IMR-90 (cell line): ENCODE results near the gene MAGI1. TPM values are rescaled to one million over a fixed set of nuclear protein-coding genes. Genes with fewer than 3 reads are reported as not detected.
A peak's percentile ranks its signal among the peaks of the same experiment; 100 is the strongest.

Experiments
- ATAC-seq: fragments of 200-7000 bp; cut with Tn5 transposase; 2 replicates; pipeline ENCODE4 v1.9.1; 2020; ENCODE audit warnings: low read depth, mild to moderate bottlenecking, moderate library complexity
- BruUV-seq: library from RNA; stranded (reverse); fragments of 400-500 nt; replicated peaks from 2 replicates; lab custom pipeline; 2021; lab: Mats Ljungman, UMichigan
- CTCF ChIA-PET: fragments of 300-600 bp; formaldehyde crosslinking; extraction: SDS; loops from one replicate; lab custom pipeline; 2021; ENCODE audit warnings: antibody characterized with exemption; lab: Yijun Ruan, JAX
- POLR2A ChIA-PET: fragments of 300-600 bp; sonication (Branson Sonifier 250); formaldehyde crosslinking; loops from one replicate; lab custom pipeline; 2022; ENCODE audit warnings: antibody characterized with exemption; ENCODE audit not compliant: unreplicated experiment; lab: Charles Lee
- DNase-seq: peaks from one replicate; pipeline ENCODE4 v3.0.0; 2013
- H2AFZ ChIP-seq: replicated peaks from 2 replicates; pipeline ENCODE3; 2013; ENCODE audit warnings: low read length, mild to moderate bottlenecking; ENCODE audit not compliant: poor library complexity
- H2AK5ac ChIP-seq: 2 replicates; pipeline ENCODE4 v1.6.1; 2013; ENCODE audit warnings: low read depth, low read length, inconsistent platforms
- H2AK9ac ChIP-seq: replicated peaks from 2 replicates; pipeline ENCODE3; 2013; ENCODE audit warnings: mild to moderate bottlenecking, low read depth, low read length, moderate library complexity; ENCODE audit not compliant: poor library complexity
- H2BK120ac ChIP-seq: 2 replicates; pipeline ENCODE4 v1.6.1; 2013; ENCODE audit warnings: low read depth, low read length, inconsistent platforms
- H2BK15ac ChIP-seq: 3 replicates; pipeline ENCODE4 v1.6.1; 2013; ENCODE audit warnings: low read depth, low read length, inconsistent platforms
- H2BK20ac ChIP-seq: 2 replicates; pipeline ENCODE4 v1.6.1; 2013; ENCODE audit warnings: low read depth, mild to moderate bottlenecking, inconsistent platforms, low read length, moderate library complexity
- H2BK5ac ChIP-seq: 2 replicates; pipeline ENCODE4 v1.6.1; 2013; ENCODE audit warnings: mild to moderate bottlenecking, low read depth, low read length, inconsistent platforms; ENCODE audit not compliant: poor library complexity, severe bottlenecking
- H3K14ac ChIP-seq: replicated peaks from 2 replicates; pipeline ENCODE4 v1.6.1; 2013; ENCODE audit warnings: low read depth, low read length, inconsistent platforms
- H3K18ac ChIP-seq: 2 replicates; pipeline ENCODE4 v1.6.1; 2013; ENCODE audit warnings: low read depth, low read length, control low read depth
- H3K23ac ChIP-seq: 2 replicates; pipeline ENCODE4 v1.6.1; 2013; ENCODE audit warnings: low read depth, low read length, inconsistent platforms
- H3K27ac ChIP-seq: 2 replicates; pipeline ENCODE4 v1.5.1; 2013; ENCODE audit warnings: mild to moderate bottlenecking, control low read depth, low read length; ENCODE audit not compliant: insufficient read depth
- H3K27me3 ChIP-seq: 2 replicates; pipeline ENCODE4 v1.6.1; 2013; ENCODE audit warnings: low read length; ENCODE audit not compliant: control insufficient read depth, insufficient read depth
- H3K36me3 ChIP-seq: 2 replicates; pipeline ENCODE4 v1.6.1; 2013; ENCODE audit warnings: low read length, mixed read lengths; ENCODE audit not compliant: control insufficient read depth, insufficient read depth
- H3K4ac ChIP-seq: 2 replicates; pipeline ENCODE4 v1.6.1; 2013; ENCODE audit warnings: low read depth, low read length, inconsistent platforms
- H3K4me1 ChIP-seq: 2 replicates; pipeline ENCODE4 v1.6.1; 2013; ENCODE audit warnings: low read length, mixed read lengths; ENCODE audit not compliant: control insufficient read depth, insufficient read depth
- H3K4me2 ChIP-seq: 2 replicates; pipeline ENCODE4 v1.6.1; 2013; ENCODE audit warnings: low read depth, mild to moderate bottlenecking, control low read depth, low read length, moderate library complexity
- H3K4me3 ChIP-seq: 2 replicates; pipeline ENCODE4 v1.5.1; 2013; ENCODE audit warnings: low read depth, mild to moderate bottlenecking, control low read depth, low read length, moderate library complexity; ENCODE audit not compliant: insufficient read depth
- H3K56ac ChIP-seq: 2 replicates; pipeline ENCODE4 v1.6.1; 2013; ENCODE audit warnings: low read length, inconsistent platforms; ENCODE audit not compliant: insufficient read depth; ENCODE audit errors: extremely low read depth
- H3K79me1 ChIP-seq, 2 experiments: 2 replicates each; pipeline ENCODE4 v1.6.1; 2013; ENCODE audit warnings: low read length in 2 of 2, inconsistent platforms in 1 of 2, low read depth in 1 of 2
- H3K9ac ChIP-seq: 2 replicates; pipeline ENCODE4 v1.6.1; 2013; ENCODE audit warnings: low read depth, low read length, control low read depth
- H3K9me1 ChIP-seq: 2 replicates; pipeline ENCODE4 v1.6.1; 2013; ENCODE audit warnings: low read length, inconsistent platforms; ENCODE audit not compliant: insufficient read depth
- H3K9me3 ChIP-seq: 2 replicates; pipeline ENCODE4 v1.6.1; 2013; ENCODE audit warnings: low read length; ENCODE audit not compliant: control insufficient read depth, insufficient read depth
- H4K20me1 ChIP-seq: 2 replicates; pipeline ENCODE4 v1.6.1; 2013; ENCODE audit warnings: low read length, inconsistent platforms; ENCODE audit not compliant: insufficient read depth
- H4K5ac ChIP-seq: 2 replicates; pipeline ENCODE4 v1.6.1; 2013; ENCODE audit warnings: mild to moderate bottlenecking, low read depth, low read length, control low read depth
- H4K8ac ChIP-seq, 2 experiments: 2 replicates each; pipeline ENCODE4 v1.6.1; 2013; ENCODE audit warnings: low read depth in 2 of 2, low read length in 2 of 2, control low read depth in 1 of 2, inconsistent platforms in 1 of 2
- H4K91ac ChIP-seq: 2 replicates; pipeline ENCODE4 v1.6.1; 2013; ENCODE audit warnings: low read depth, low read length, inconsistent platforms; ENCODE audit not compliant: insufficient read depth
- BHLHE40 ChIP-seq: fragments of 150-350 bp; IDR thresholded peaks from 2 replicates; pipeline ENCODE4 v1.6.1; 2016; ENCODE audit warnings: mild to moderate bottlenecking, low read depth, low read length
- CEBPB ChIP-seq: IDR thresholded peaks from 2 replicates; pipeline ENCODE4 v1.6.1; 2012; ENCODE audit warnings: low read depth, low read length, improper control_type of control experiment
- CHD1 ChIP-seq: IDR thresholded peaks from 2 replicates; pipeline ENCODE4 v1.6.1; 2012; ENCODE audit warnings: low read depth, low read length, improper control_type of control experiment
- FOS ChIP-seq: fragments of 150-350 bp; IDR thresholded peaks from 2 replicates; pipeline ENCODE4 v1.6.1; 2016; ENCODE audit warnings: low read depth, low read length
- MAFK ChIP-seq: IDR thresholded peaks from 2 replicates; pipeline ENCODE4 v1.6.1; 2012; ENCODE audit warnings: low read depth, low read length, improper control_type of control experiment
- MAZ ChIP-seq: IDR thresholded peaks from 2 replicates; pipeline ENCODE4 v1.6.1; 2012; ENCODE audit warnings: low read depth, mild to moderate bottlenecking, low read length, improper control_type of control experiment, moderate library complexity, borderline replicate concordance
- MXI1 ChIP-seq: IDR thresholded peaks from 2 replicates; pipeline ENCODE4 v1.6.1; 2012; ENCODE audit warnings: low read depth, mild to moderate bottlenecking, low read length, moderate library complexity, borderline replicate concordance
- NFE2L2 ChIP-seq: fragments of 150-350 bp; IDR thresholded peaks from 2 replicates; pipeline ENCODE4 v1.6.1; 2016; ENCODE audit warnings: low read depth, mild to moderate bottlenecking, low read length
- POLR2A ChIP-seq: IDR thresholded peaks from 2 replicates; pipeline ENCODE4 v1.6.1; 2012; ENCODE audit warnings: mild to moderate bottlenecking, low read depth, low read length
- RAD21 ChIP-seq: IDR thresholded peaks from 2 replicates; pipeline ENCODE4 v1.6.1; 2012; ENCODE audit warnings: low read length, improper control_type of control experiment
- RFX5 ChIP-seq: IDR thresholded peaks from 2 replicates; pipeline ENCODE4 v1.8.0; 2012; ENCODE audit warnings: low read depth, mild to moderate bottlenecking, low read length, moderate library complexity
- SMC3 ChIP-seq: fragments of 150-350 bp; IDR thresholded peaks from 2 replicates; pipeline ENCODE4 v1.6.1; 2016; ENCODE audit warnings: low read depth, mild to moderate bottlenecking, antibody characterized with exemption, low read length, moderate library complexity
- WGBS, 2 experiments: methylation state at CpG; one replicate each; pipeline versions ENCODE4 v1.1.5 to v1.1.7; 2013; ENCODE audit warnings: missing lambda C conversion rate in 2 of 2; ENCODE audit not compliant: insufficient read length in 1 of 2; ENCODE audit errors: extremely low coverage in 2 of 2; 5-methylcytosine and 5-hydroxymethylcytosine counted together
- dilution Hi-C: fragments of 300-500 bp; cut with HindIII; formaldehyde crosslinking; loops from one replicate; pipeline ENCODE4 v1.14.3; 2018; ENCODE audit warnings: low sequenced_read_pairs; ENCODE audit not compliant: unreplicated experiment
- in situ Hi-C: fragments of 300-500 bp; cut with MboI; formaldehyde crosslinking; loops from 3 replicates; pipeline ENCODE4 v1.14.3; 2019; ENCODE audit warnings: low sequenced_read_pairs, inconsistent platforms, mixed read lengths
- intact Hi-C: fragments of 100-400 bp; cut with micrococcal nuclease; formaldehyde crosslinking; loops from 2 replicates; pipeline ENCODE4 v1.10.0; 2022
- polyA plus RNA-seq, 3 experiments: library from polyadenylated mRNA; depleted of rRNA; stranded (reverse); fragments of >200 nt; gene quantifications; 2 replicates each; pipeline ENCODE4 v1.2.3, GENCODE V29; 2012; ENCODE audit warnings: low replicate concordance in 1 of 3
- total RNA-seq: library from RNA; depleted of rRNA; stranded (reverse); fragments of >200 nt; gene quantifications from 2 replicates; pipeline ENCODE4 v1.2.3, GENCODE V29; 2012
- TF ChIP-seq, protein P1 (sequence below): conservative IDR thresholded peaks from 2 replicates; pipeline ENCODE4 v1.5.1; 2012; ENCODE audit warnings: mild to moderate bottlenecking, low read depth, low read length, improper control_type of control experiment

Gene MAGI1
- total and polyA plus RNA-seq, 2 of the 4 experiments (the other 2 are of a cell fraction) = 14.5 to 24.2 TPM

GRCh38 chr3:65888980-65889706 lies 149.6 kb downstream of the MAGI1 start (continued):
- no peak for TF ChIP-seq MXI1
- TF ChIP-seq NFE2L2 = peak; percentile 58
- 0 out of 2 replicates have a peak, but pooled peaks have one; percentile 3 for TF ChIP-seq SMC3
- peak; percentile 44; the same call in 1 of the 2 replicates for TF ChIP-seq POLR2A

GRCh38 chr3:65888196-65888595 lies 150.5 kb downstream of the MAGI1 start:
- no peak overlapping the region; the same call in 1 of the 2 replicates for H2BK20ac ChIP-seq
- peak overlapping the region; percentile 30; the same call in 1 of the 2 replicates for H3K14ac ChIP-seq
- H3K27ac ChIP-seq = no peak overlapping the region
- H3K4me1 ChIP-seq = peaks cover 12% of the 10 kb centered on the region; the same call in 1 of the 2 replicates
- WGBS, 2 experiments = no CpG with 5 or more reads among the region's 1 CpG
- H4K5ac ChIP-seq = no peak overlapping the region
- intact Hi-C loops = loop anchor here (10.0 kb wide), 1 partner anchor 247 kb away; no protein-coding TSS in a partner anchor
- dilution Hi-C loops = no loop called here
- H3K4ac ChIP-seq = peak overlapping the region; percentile 10; the same call in 1 of the 2 replicates
- no peak overlapping the region for H3K9ac ChIP-seq
- no peak overlapping the region for H4K8ac ChIP-seq
- in situ Hi-C loops = no loop called here
- H3K79me1 ChIP-seq = peaks cover 19 to 62% of the 10 kb centered on the region in 2 experiments
- H2AK9ac ChIP-seq = no peak overlapping the region
- ATAC-seq (no peak), DNase-seq (no peak)
- H3K23ac ChIP-seq = peak overlapping the region; percentile 72; the same call in 1 of the 2 replicates
- 0 out of 2 replicates have a peak overlapping the region, but pooled peaks have one; percentile 27 for H2BK120ac ChIP-seq
- H3K9me1 ChIP-seq = peaks cover 6% of the 10 kb centered on the region; the same call in 1 of the 2 replicates
- no peaks in the 10 kb centered on the region for H3K36me3 ChIP-seq
- H2BK5ac ChIP-seq = peak overlapping the region; percentile 62
- H4K91ac ChIP-seq = no peak overlapping the region
- no peak overlapping the region for H2AFZ ChIP-seq
- no peaks in the 10 kb centered on the region for H3K9me3 ChIP-seq
- POLR2A ChIA-PET = no interaction called here
- H4K20me1 ChIP-seq = peaks cover 5% of the 10 kb centered on the region; the same call in 1 of the 2 replicates
- no peaks in the 10 kb centered on the region for H3K27me3 ChIP-seq
- peak overlapping the region; percentile 61; the same call in 1 of the 3 replicates for H2BK15ac ChIP-seq
- H2AK5ac ChIP-seq = no peak overlapping the region
- H3K18ac ChIP-seq = peak overlapping the region; percentile 4; the same call in 1 of the 2 replicates
- H3K4me3 ChIP-seq = no peak overlapping the region
- no TSS peak for BruUV-seq
- TF ChIP-seq FOS = no peak
- TF ChIP-seq MXI1 = no peak
- no peak for TF ChIP-seq BHLHE40
- no peak for TF ChIP-seq CHD1
- TF ChIP-seq SMC3 = no peak
- TF ChIP-seq, protein P1, sequence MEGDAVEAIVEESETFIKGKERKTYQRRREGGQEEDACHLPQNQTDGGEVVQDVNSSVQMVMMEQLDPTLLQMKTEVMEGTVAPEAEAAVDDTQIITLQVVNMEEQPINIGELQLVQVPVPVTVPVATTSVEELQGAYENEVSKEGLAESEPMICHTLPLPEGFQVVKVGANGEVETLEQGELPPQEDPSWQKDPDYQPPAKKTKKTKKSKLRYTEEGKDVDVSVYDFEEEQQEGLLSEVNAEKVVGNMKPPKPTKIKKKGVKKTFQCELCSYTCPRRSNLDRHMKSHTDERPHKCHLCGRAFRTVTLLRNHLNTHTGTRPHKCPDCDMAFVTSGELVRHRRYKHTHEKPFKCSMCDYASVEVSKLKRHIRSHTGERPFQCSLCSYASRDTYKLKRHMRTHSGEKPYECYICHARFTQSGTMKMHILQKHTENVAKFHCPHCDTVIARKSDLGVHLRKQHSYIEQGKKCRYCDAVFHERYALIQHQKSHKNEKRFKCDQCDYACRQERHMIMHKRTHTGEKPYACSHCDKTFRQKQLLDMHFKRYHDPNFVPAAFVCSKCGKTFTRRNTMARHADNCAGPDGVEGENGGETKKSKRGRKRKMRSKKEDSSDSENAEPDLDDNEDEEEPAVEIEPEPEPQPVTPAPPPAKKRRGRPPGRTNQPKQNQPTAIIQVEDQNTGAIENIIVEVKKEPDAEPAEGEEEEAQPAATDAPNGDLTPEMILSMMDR = no peak
- TF ChIP-seq RAD21 = no peak
- no peak for TF ChIP-seq POLR2A
- TF ChIP-seq NFE2L2 = no peak
- TF ChIP-seq MAFK = no peak
- TF ChIP-seq RFX5 = no peak
- no peak for TF ChIP-seq CEBPB
- TF ChIP-seq MAZ = no peak
- no peak overlapping the region for H3K4me2 ChIP-seq
- CTCF ChIA-PET = no interaction called here
- H3K56ac ChIP-seq = no peak overlapping the region
